HG02763 (cell line): ENCODE measurements around the gene SYTL2.
A peak's percentile ranks its signal among the peaks of the same experiment; 100 is the strongest.

Source experiments
- ATAC-seq: cut with Tn5 transposase; IDR thresholded peaks from one replicate; pipeline ENCODE4 v1.9.1; 2021; ENCODE audit warnings: mild to moderate bottlenecking, moderate library complexity; ENCODE audit not compliant: unreplicated experiment

The SYTL2 gene

GRCh38 chr11:85740481-85741400 is 70.2 kb downstream of the SYTL2 start:
- no peak for ATAC-seq

GRCh38 chr11:85737738-85738137 is 73.2 kb downstream of the SYTL2 start:
- no peak for ATAC-seq

GRCh38 chr11:85735876-85736460 is 75.0 kb downstream of the SYTL2 start:
- ATAC-seq, result no peak

DNA sequence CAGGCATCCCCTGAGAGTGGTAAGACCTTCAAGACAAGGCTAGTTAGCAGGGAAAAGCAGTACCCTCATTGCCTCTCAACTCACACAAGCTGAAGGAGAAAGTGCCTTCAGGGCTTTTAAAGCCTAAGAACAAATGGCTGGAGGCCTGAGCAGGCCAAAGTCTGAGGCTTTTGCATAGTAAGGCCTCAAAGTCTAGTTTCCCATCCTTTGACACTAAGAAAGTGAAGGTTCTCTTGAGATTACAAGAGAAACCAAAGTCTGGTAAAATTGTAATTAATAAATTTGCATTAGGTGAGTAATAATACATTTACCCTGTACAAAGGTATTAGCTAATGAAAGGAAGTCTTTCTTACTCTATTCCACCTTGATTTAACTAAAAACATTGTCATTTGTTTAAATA is 78.0 kb downstream of the SYTL2 start:
- peak; percentile 60 for ATAC-seq

DNA sequence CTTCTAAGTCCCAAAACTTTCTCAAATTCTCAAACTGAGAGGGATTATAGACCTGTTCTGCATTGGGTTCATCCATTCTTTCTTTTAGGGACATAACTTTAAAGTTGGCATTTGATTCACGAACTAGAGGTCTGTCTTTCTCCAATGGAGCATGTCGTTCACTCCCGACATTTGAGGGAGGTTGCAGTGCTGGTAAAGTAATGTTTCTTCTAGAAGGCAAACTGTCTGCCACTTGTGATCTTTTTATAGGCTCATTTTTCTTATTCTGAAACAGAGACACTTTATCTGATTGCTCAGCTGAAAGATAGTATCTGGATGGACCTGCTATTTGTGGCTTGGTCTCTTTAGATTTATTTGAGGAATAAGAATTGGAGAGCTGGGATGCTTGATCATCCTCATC is 84.6 kb downstream of the SYTL2 start:
- no peak for ATAC-seq

GRCh38 chr11:85725510-85726258 is 85.3 kb downstream of the SYTL2 start:
- ATAC-seq, result no peak

- no peak for ATAC-seq
These were observed 86.0 kb downstream of the SYTL2 start for GRCh38 chr11:85724748-85725465.

- no peak for ATAC-seq
These were observed 87.9 kb downstream of the SYTL2 start for GRCh38 chr11:85723088-85723487.

- ATAC-seq, result no peak
These were observed 89.8 kb downstream of the SYTL2 start for GRCh38 chr11:85721191-85721590.

DNA sequence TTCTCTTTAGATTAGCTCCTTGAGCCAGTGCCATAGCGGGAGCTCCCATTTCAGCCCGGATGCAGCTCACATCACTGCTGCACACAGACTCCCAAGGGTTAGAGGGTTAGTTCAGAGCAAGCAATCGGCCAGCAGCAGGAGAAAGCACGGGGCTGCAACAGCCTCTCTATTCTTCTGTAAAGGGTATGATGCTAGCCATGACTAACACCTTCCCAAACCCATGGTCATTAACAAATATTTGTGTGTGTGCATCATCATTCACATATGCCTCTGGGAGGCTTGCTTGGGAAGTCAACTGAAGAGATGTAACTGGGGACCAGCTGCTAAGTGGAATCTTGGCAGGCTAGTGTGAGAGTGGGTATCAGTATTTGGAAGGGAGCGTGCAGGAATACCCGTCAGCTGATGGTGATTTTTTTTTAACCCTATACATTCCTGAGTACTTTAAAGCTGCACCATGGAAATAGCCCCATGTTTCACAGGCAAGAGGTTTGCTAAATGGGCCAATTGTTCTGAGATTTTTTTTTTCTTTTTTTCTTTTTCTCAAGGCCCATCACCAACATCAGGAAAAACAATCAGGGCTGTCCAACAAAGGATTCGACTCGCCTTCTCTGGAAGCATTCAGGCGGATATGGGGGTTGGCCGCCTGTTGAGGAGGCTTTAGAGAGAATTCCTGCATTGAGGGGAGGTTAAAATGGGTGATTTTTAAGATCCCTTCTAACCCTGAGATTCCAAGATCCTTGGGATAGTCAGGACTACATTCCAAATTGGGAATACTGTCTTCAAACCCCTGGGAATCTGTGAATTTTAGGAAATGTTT is 91.7 kb downstream of the SYTL2 start:
- ATAC-seq, result no peak

GRCh38 chr11:85718126-85718943 is 92.6 kb downstream of the SYTL2 start:
- no peak for ATAC-seq

DNA sequence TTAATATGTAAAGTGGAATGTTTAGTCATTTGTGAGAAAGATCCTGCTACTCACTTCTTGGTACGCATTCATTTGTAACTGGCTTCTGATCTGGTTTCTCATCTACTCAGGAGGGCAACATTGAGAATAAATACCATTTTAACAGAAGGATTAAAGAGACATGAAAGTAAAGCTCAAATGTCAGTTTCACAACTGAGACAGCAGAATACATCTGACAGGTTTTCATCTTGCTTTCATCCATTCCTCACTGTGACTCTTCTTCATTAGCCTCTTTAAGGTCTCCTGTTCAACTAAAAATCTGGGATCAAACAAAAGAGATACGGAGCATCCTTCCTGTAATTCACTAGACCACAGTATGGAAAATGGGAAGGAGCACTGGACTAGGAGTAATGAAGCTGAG is 93.5 kb downstream of the SYTL2 start:
- no peak for ATAC-seq

GRCh38 chr11:85712953-85713352 is 98.0 kb downstream of the SYTL2 start:
- ATAC-seq, result no peak

DNA sequence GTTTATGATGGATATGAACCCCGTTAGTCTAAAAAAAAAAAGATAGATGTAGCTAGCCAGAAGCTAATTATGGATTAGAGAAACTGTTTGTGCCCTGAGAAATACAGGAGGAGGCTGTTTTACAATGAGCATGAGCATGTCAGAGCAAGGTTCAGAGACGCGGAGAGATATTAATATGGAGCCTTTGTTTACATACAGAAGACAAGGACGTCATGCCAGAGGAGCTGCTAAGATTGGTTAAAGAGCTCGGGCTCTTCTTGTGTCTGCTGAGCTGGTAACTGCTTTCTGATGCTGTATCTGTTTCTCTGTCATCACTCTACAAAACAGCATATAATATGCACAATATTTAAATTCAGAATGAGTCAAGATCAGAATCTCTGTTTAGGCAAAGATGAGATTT is 100.0 kb downstream of the SYTL2 start:
- no peak for ATAC-seq

- ATAC-seq, result no peak
These were observed 100.8 kb downstream of the SYTL2 start for GRCh38 chr11:85709941-85710702.

DNA sequence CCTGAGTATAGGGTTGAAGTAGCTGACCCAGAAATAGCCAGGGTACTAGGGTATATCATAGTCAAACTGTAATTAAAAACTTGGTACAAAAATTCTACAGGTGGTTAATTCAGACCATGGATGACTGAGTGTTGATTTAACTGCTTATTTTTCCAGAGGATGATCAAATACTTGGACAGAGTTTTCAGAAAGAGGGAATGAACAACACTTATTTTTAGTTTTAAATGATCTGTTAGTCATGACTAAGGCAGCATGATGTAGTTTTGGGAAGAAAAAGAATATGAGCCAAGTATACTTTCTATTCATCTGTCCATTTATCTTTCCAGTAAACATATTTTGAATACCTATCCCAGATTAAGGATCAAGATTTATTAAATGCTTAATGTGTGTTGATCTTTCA is 105.1 kb downstream of the SYTL2 start:
- ATAC-seq, result no peak

- no peak for ATAC-seq
These were observed 106.0 kb downstream of the SYTL2 start for GRCh38 chr11:85704967-85705366.

DNA sequence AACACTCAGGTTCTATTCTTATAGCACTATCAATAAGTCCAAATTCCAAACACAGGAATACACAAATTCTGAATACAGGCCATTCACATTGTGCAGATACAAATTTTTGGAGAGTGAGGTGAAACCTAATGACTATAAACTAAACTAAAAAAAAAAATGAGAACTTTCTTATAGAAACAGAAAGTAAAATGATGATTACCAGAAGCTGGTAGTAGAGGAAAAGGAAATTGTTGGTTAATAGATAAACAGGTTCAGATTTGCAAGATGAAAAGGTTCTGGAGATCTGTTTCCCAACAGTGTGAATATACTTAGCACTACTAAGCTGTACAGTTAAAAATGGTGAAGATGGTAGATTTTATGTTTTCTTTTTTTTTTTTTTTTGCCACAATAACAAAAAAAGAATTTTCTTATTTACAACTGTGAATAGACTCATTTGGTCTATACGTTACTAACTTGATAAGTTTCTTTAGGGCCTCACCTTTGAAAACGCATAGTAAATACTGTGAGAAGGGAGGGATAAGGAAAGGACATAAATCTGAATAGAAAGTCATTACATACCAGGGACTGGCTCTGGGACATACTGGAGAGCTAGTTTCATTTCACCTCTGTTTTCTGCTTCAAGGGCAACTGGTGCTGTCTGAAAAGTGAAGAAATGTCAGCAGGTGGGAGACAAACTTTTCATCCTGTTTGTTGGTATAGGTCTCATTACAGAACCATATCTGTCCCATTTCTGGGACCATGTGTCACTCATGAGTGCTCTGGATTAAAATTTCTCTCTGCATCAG is 110.8 kb downstream of the SYTL2 start:
- peak; percentile 75 for ATAC-seq
